A673 (cell line): ENCODE results near the gene ESD.

Experiments
- CTCF ChIP-seq: fragments of 300-800, 200-600 bp; sonication (generic); conservative IDR thresholded peaks from 2 replicates; pipeline ENCODE4 v1.5.1; 2017; ENCODE audit warnings: low read depth, mild to moderate bottlenecking, antibody characterized with exemption, low read length, moderate library complexity, mixed read lengths
- EZH2 ChIP-seq: fragments of 200-600 bp; sonication (generic); IDR thresholded peaks from 2 replicates; pipeline ENCODE4 v1.6.1; 2017; ENCODE audit warnings: borderline replicate concordance, low read depth, mild to moderate bottlenecking, mixed read lengths, antibody characterized with exemption, low read length; ENCODE audit not compliant: poor library complexity, severe bottlenecking

- TF ChIP-seq CTCF (no peak), EZH2 (no peak)
Measured at GRCh38 chr13:46748300-46748699, 48.7 kb downstream of the ESD start.
